NCI-H69 (cell line): ENCODE measurements around the gene CYP39A1.
A peak's percentile ranks its signal among the peaks of the same experiment; 100 is the strongest.

Experiments used
- DNase-seq: peaks from one replicate; lab custom pipeline; 2025; lab: John Stamatoyannopoulos, UW

CYP39A1 gene

DNA sequence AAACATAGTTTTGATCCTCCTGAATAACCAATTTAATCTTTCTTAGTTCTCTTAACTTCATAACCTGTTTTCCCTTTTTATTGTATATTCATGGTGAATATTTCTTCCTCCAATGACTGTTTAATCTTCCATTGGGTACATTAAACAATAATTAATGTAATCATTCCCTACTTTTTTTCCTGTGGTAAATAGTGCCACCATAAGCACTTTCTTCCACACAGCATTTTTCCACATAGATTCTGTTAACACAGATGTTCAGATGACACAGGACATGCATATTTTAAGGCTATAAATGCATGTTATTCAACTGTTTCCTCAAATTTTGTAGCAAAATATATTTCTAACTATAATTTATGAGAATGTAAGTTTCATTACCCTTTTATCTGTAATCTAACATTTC is 61.9 kb downstream of the CYP39A1 start:
- DNase-seq, result no peak

DNA sequence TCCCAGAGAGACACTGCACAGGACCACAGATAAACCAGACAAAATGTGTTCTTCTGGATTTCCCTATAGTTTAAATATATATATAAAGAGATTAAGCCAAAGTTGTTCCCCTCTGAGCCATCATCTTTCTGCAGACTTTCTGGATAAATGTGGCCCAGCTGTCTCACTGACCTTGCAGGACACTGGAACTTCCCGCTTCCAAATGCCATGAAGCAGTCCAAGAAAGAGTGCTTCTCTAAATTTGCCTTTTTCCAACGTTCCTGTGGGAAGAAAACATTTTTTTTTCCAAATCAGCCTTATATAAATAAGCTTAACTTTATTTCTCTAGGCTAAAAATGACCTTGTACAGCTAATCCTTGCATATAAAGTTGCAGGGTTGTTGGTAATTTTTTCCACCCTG is 65.7 kb downstream of the CYP39A1 start:
- DNase-seq, result no peak

DNA sequence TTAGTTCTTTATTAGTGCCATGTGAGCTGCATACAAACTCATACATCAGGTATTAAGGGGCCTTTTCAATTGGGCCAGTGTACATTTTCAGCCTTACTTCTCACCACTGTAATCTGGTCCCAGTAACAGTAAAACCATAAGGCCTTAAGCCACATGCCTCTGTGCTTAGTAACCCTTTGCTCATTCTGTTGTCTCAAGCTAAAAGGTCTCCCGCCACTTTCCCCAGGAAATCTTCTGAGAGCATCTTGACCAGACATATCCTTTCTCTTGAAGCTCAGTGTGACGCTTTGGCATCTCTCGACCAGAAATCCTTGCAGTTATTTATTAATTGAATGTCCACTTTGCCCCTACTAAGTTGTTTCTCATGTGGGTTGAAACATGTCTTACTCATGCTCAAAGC is 68.0 kb downstream of the CYP39A1 start:
- DNase-seq, result no peak

DNA sequence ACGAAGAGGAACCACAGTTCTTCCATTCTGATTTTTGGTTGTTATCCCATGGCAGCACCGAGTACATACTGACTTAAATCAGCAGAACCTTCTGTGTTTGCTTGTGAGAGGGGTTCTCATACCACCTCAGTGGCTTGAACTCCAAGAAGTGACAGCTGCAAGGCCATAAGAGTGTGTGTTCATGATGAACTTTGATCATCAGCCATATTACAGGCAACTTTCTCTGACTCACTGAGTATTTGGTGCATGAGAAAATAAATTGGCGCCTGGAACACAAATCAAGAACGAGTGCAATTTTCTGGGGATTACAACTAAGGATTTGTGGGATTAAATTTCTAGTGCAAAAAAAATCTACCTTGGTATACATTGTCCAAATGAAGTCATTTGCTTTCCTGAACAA is 68.9 kb downstream of the CYP39A1 start:
- DNase-seq, result no peak

DNA sequence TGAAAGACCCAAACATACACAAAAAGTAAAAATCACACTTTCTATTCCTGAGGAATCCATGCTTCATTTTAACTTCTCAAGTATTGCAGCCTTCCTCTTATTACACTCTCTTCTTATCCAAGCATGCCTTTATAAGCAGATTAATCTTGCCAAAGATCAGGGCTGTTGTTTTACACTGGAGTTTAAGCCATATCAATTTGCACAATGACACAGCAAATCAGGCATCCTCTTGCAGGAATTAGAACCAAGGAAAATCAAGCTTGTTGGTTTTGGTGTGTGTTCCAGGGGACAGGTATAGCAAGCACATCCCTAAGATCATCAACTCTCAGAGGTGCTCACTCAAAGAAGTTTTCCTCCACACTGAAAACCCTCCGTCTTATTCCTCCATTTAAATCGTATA is 69.5 kb downstream of the CYP39A1 start:
- no peak for DNase-seq

DNA sequence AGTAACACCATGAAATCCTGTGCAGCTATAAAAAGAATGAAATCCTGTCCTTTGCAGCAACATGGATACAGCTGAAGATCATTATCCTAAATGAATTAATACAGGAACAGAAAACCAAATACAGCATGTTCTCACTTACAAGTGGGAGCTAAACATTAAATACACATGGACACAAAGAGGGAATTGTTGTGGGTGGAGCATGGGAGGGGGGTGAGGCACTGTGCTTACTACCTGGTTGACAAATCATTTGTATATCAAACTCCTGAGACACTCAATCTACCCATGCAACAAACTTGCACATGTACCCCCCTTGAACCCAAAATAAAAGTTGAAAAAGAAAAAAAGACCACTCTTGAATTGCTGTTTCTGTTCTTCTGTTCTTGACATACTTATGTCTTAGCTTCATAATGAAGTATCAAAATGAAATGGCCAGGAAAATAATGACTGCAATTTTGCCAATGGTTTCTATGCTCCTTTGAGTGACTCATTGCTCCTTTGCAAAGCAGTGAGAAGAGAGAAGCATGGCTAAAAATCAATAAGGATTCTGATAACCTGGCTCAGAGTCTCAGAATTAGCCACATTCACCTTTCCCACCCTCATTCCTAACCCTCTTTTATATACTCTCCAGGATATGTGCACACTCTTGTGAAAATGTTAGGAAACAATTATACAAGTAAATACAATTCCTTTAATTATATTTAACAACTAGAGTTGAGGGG is 71.0 kb downstream of the CYP39A1 start:
- no peak for DNase-seq

DNA sequence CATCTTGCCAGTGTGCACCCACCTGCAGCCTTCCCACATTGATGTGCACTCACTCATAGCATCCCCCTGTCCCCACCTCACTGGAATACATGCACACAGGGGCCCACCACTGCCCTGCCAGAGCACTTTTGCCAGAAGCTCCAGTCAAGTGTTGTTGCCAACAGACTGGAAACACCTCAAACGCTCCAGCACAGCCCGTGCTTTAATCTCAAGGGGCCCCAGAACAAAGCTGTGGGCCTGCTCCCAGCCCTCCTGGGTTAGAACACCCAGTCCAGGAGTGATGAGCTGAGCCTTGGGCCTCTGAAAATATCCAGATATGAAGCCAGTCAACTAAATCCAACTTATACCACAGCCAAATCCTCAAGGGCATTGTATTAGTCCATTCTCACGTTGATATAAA is 77.1 kb downstream of the CYP39A1 start:
- no peak for DNase-seq

DNA sequence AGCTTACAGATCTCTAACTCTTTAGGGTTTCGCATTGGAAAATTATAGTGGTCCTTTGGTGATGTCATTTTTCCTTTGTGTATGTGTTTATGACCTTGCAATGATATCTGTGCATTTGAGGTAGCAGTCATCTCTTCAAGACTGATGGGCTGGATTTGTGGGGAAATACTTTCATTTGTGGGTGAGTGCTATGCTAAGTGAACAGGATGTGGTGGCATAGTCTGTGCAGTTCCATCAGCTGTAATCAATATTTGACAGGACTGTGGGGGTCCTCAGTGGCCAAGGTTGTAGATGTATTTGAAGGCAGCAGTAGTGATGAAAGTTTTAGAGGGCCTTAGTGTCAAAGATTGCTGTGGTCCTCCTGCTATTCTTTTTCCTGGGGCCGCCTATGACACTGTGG is 79.5 kb downstream of the CYP39A1 start:
- DNase-seq, result no peak

DNA sequence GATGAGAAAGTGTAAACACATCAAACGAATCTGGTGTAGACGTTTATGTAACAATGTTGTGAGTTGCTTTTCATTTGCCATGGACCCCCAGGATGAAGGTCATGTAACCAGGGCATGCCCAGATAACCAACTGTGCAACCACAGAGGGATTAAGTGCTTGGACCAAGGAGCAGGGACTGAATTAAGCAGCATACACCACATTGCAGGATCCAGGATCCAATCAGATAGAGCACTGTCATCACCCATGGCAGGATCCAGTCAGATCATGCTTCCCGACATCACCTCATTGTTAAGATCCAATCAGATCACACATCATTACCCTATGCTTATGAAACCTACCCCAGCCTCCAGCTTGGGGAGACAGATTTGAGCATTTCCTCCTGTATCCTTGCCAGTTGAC is 87.1 kb downstream of the CYP39A1 start:
- DNase-seq, result no peak

DNA sequence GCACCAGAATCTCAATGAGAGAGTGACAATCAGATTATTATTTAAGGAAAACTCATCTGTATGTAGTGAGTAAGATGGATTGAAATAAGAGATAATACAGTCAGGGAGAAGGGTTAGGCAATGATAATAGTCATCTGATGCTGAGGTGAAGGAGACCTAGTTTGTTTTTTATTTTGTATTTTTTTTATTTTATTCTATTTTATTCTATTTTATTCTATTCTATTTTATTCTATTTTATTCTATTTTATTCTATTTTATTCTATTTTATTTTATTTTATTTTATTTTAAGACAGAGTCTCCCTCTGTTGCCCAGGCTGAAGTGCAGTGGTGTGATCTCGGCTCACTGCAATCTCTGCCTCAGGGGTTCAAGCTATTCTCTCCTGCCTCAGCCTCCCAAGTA is 88.7 kb downstream of the CYP39A1 start:
- no peak for DNase-seq

DNA sequence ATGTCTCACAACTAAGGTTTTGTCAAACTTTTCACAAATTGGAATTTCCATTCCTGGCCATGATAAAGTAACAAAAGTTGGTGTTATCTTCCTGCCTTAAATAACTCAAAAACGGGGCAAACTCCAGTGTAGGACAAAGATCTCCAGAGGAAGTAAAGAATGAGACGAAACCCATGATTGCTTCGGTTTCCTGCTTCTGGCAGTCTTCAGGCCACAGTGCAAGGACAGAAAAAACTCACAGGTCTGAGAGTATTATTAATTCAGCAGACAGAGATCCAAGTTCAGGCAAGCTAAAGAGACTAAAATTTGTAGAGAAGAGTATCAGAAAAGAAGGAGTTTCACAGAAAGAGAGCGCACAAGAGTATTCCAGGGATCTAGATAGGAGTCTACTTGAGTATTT is 96.6 kb downstream of the CYP39A1 start:
- DNase-seq, result no peak

DNA sequence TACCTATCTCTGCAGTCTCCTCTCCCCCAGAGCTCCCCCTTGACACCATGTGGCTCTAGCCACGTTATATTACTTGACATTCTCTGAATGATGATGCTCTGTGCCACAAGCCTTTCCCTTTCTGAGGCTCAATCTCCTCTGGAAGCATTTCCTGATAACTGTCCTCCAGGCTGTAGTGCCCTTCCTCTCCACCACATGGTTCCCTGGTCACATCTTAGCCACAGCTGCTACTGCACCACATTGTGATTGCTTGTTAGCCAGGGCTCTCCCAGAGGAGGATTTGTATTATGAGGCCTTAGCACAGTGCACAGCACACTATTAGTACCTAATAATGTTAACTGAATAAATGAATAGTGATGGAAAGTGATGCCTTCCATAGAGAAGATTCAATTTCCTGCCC is 97.5 kb downstream of the CYP39A1 start:
- no peak for DNase-seq

DNA sequence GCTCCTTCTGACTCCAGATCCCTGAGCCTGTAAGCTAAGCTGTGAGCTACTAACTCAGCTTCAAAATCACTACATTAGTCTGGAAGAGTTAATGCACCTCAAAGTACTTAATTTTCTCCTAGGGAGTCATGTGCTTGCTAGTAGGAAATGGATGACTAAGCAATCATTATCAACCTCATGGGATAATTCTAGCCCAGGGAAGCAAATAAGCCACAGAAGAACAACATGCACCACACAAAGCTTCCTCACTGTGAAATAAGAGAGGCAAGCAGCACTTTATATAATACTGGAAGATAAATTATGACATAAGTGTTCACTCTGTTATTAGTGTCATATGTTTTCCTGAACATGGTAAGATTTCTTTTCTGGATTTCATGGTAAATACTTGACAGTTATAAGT is 103.5 kb downstream of the CYP39A1 start:
- peak; percentile 5 for DNase-seq

DNA sequence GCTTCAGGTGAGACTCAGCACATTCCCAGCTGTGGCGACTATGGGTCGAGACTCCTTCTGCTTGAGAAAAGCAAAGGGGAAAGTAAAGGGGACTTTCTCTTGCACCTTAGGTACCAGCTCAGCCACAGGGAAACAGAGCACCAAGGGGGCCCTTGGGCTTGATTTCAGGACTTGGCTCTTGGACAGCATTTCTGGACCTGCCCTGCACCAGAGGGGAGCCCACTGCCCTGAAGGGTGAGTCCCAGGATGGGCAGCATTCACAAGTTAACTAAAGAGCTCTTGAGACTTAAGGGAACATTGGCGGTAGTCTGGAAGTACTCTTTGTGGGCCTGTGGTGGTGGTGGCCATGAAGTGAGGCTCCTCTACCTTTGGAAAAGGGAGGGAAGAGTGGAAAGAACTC is 111.1 kb downstream of the CYP39A1 start:
- no peak for DNase-seq

DNA sequence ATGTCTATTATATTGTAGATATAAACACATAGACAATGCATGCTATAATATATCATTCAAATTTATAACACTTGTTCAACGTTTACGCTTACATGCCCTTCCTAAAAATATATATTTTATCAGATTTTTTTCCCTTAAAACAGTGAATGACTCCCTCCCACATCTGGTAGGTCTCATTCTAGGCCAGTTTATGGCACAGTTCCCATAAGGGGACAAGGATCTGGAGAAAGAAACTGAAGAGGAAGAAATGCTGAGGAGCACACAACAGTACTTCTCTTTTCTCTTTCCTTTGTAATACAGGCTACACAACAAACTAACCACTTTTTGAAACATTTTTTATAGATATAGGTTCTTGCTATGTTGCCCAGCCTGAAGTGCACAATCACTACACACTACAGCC is 112.8 kb downstream of the CYP39A1 start:
- no peak for DNase-seq

DNA sequence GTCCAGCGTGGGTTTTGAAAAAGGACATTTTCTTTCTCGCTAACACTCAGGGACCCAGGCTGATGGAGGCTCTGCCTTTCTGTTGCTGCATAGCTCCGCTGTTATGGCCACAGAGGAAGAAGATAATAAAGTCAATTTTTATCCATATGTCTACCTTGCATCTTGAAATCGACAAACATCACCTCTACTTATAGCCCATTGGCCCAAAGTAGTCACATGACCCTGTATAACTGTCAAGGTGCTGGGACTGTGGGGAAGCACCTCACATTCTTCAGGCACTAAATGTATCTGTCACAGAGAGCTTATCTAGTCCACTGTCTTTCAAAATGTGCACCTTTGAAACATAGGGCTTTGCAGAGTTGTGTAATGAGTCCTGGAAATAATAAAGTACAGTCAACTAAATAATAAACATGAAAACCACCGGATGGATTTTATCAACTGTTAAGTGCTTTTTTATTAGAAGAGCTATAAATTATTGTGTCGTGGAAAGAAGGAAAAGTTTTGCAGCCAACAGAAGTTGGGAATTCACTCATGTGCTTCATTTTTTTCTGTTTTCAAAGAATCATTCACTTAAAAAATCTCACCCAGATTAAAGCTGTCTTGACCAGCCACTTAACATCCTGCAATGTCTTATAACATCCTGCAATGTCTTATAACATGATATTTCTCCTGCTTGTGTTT is 113.7 kb downstream of the CYP39A1 start:
- no peak for DNase-seq

DNA sequence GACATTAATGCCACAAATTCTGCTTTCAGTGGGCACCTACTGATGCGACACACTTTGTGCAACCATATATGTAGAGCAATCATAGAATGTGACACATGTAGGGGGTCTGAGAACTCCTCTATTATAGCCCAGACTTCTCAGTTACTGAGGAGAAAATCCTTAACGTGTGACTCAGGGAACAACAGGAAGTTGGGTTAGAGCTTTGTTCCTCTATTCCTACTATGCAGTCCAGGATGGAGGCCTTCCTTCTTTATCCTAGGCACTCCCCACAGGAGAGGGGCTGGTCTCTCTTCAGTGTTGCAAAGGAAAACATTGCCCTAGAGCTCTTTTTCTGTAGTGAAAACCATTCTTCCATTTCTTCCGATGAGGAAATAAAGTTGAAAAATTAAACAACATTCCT is 121.7 kb downstream of the CYP39A1 start:
- no peak for DNase-seq

DNA sequence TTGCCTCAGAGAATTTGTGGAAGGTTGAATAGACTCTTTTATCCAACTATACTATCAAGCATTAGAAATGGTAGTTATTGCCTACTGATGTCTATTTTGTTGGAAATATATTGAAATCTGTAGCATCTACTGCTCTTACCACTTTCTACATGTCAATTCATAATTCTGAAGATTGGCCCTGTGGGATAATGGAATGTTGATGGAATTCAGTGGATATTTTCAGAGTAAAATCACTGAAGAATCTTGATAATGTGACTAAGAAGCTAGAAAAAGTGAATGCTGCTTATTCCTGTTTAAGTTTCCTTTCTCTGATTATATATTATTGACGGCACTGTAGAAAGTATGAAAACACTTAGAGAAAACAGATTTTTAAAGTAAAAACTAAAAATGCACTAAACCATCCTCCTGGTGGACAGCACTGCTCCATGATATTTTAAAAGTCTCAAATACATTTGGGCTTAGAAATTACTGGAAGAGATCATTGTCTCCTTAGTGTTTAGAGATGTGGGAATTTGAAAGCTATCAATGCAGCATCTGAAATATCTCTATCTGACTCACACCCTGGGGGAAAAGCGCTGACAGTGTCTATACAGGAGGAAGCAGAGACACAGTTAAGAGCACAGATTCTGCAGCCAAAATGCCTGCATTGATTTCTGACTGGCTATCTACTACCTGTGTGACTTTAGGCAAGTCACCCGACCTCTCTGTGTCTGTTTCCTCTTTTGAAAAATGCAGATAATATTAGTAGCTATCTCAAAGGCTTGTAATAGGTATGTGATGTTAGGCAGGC is 123.5 kb downstream of the CYP39A1 start:
- no peak for DNase-seq

DNA sequence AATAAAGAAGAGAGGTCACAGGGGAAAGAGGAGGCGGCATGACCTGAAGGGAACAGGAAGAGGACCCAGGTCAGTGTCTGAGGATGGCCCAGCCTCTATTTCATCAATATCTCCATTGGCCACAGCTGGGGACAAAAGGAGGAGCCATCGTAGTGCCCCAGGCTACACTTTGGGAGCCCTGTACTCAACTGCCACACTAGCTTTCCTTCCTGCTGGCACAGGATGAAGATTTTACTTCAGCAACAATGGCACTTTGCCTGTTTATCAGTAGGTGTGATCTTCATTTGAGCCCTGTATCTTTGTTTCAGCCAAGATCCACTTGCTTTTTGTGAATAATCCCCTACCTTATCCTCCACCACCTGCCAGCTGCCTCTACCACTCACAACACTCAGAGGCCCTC is 126.0 kb downstream of the CYP39A1 start:
- DNase-seq, result peak; percentile 10

DNA sequence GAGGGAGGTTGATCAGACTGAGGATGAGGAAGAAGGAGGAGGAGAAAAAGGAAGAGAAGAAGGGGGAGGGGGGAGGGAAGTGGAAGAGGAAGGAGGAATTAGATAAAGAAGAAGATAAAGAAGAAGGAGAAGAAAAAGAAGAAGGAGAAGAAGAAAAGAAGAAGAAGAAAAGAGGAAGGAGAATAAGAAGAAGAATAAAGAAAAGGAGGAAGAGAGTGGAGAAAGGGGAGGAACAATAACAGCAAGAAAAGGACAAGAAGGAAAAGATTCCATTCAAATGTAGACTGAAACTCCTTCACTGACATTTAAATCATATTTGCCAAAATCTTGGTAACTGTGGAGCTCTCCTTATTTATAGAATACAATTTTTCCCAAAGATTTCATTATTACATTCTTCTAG is 127.0 kb downstream of the CYP39A1 start:
- DNase-seq, result no peak

DNA sequence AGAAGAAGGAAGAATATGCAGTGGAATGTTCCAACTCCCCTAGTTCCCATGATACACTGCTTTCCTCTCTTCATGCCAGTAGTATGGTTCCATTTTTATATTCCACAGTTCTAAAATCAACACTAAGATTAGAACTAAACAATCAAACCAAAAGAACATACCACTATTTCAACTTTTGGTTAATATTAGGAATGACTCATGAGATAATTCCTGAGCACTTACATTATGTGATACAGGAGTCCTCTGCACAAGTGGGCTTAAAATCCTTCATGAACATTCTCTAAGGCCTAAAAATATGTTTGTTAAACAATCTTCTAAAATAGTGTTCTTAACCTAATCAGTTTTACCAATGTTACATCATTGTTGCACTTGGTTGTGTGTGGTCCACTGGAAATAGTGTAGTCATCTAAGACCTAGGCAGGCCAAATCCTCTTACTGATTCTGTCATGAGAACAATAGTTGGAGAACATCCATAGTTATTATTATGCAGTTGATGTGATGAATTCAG is 131.1 kb downstream of the CYP39A1 start:
- DNase-seq, result no peak

DNA sequence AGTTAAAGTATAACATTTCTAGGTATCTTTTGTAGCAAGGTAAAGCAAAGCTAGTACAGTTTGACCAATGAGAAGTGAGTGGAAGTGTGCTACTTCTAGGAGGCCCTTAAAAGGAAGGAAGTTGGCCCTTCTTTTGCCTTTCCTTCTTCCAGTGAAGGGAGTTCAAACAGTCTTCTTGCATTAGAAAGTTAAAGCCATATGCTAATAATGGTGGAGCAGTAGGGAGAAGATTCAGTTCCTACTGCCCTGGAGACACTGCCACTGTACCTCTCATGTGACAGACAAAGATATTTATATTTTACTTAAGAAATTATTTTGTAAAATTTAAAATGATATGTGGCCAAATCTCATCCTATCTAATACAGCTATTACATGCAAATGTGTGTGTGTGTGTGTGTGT is 135.4 kb downstream of the CYP39A1 start:
- no peak for DNase-seq

DNA sequence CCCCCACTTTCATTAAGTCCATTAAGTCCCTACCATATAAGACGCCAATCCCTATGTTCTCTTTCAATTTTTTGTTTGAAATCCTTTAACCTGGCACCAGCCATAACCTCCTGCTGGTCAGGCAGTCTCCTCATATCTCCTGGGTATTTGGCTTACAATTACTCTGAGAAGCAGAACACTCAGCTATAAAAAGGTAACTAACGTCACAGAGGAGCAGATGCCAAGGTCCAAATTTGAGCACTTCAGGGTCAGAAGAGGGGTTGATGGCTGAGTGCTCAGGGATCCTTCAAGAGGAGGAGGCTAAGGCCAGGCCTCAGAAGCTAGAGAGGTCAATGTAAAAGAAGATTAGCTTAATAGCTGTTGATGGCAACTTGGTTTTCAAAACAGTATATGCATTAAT is 139.1 kb downstream of the CYP39A1 start:
- peak; percentile 10 for DNase-seq
